PC-9 (cell line): Measurements from ENCODE around the gene SOAT2. TPM values are rescaled to one million over a fixed set of nuclear protein-coding genes. Genes with fewer than 3 reads are reported as not detected.

Experiments used
- BruUV-seq: library from RNA; stranded (reverse); fragments of 400-500 nt; replicated peaks from 2 replicates; lab custom pipeline; 2021; lab: Mats Ljungman, UMichigan
- CTCF ChIA-PET: fragments of 300-600 bp; sonication (Branson Sonifier 250); formaldehyde crosslinking; loops from one replicate; lab custom pipeline; 2022; ENCODE audit warnings: antibody characterized with exemption; lab: Charles Lee
- POLR2A ChIA-PET: fragments of 300-600 bp; sonication (Branson Sonifier 250); formaldehyde crosslinking; loops from one replicate; lab custom pipeline; 2022; ENCODE audit warnings: antibody characterized with exemption; ENCODE audit not compliant: unreplicated experiment; lab: Charles Lee
- DNase-seq, 2 experiments: peaks; one replicate each; pipeline versions ENCODE4 v3.0.0 to v3.0.0-alpha.2; 2015 to 2022; ENCODE audit warnings: mixed read lengths in 1 of 2
- H2AFZ ChIP-seq: fragments of 200-600 bp; sonication (generic); 2 replicates; pipeline ENCODE4 v1.8.1; 2017; ENCODE audit warnings: antibody characterized with exemption
- H3F3A ChIP-seq: fragments of 200-600 bp; sonication (generic); 2 replicates; pipeline ENCODE4 v1.8.1; 2017; ENCODE audit warnings: antibody characterized with exemption, mild to moderate bottlenecking, low read depth; ENCODE audit not compliant: insufficient read depth
- H3K27ac ChIP-seq: fragments of 200-600 bp; sonication (generic); 2 replicates; pipeline ENCODE4 v1.6.1; 2016; ENCODE audit warnings: mixed run types
- H3K27me3 ChIP-seq: fragments of 200-600 bp; sonication (generic); 2 replicates; pipeline ENCODE4 v1.6.1; 2016; ENCODE audit warnings: low read depth, mixed run types; ENCODE audit not compliant: insufficient read depth
- H3K36me3 ChIP-seq: fragments of 200-600 bp; sonication (generic); 2 replicates; pipeline ENCODE4 v1.6.1; 2016; ENCODE audit warnings: low read depth, mixed run types
- H3K4me1 ChIP-seq: fragments of 200-600 bp; sonication (generic); replicated peaks from 2 replicates; pipeline ENCODE4 v1.6.1; 2016; ENCODE audit warnings: mixed run types; ENCODE audit not compliant: insufficient read depth
- H3K4me2 ChIP-seq: fragments of 200-600 bp; sonication (generic); 2 replicates; pipeline ENCODE4 v1.6.1; 2017; ENCODE audit warnings: mixed run types
- H3K4me3 ChIP-seq: fragments of 200-600 bp; sonication (generic); 2 replicates; pipeline ENCODE4 v1.6.1; 2016; ENCODE audit warnings: mixed run types
- H3K79me2 ChIP-seq: fragments of 200-600 bp; sonication (generic); 2 replicates; pipeline ENCODE4 v1.6.1; 2017; ENCODE audit warnings: low read depth, mixed run types
- H3K9me2 ChIP-seq: fragments of 200-600 bp; sonication (generic); 2 replicates; pipeline ENCODE4 v1.8.1; 2017; ENCODE audit warnings: mild to moderate bottlenecking; ENCODE audit not compliant: insufficient read depth
- H3K9me3 ChIP-seq: fragments of 200-600 bp; sonication (generic); 2 replicates; pipeline ENCODE4 v1.8.1; 2016; ENCODE audit warnings: low read depth; ENCODE audit not compliant: insufficient read depth
- H4K20me1 ChIP-seq: fragments of 200-600 bp; sonication (generic); 2 replicates; pipeline ENCODE4 v1.8.1; 2017; ENCODE audit not compliant: insufficient read depth
- EZH2 ChIP-seq: fragments of 200-600 bp; sonication (generic); IDR thresholded peaks from 2 replicates; pipeline ENCODE4 v1.8.0; 2017; ENCODE audit warnings: antibody characterized with exemption, low read depth
- intact Hi-C: fragments of 100-400 bp; cut with micrococcal nuclease; formaldehyde crosslinking; loops from one replicate; pipeline ENCODE4 v1.10.0; 2022; ENCODE audit not compliant: unreplicated experiment
- total RNA-seq: library from RNA; stranded (reverse); gene quantifications from 2 replicates; pipeline ENCODE4 v1.2.3, GENCODE V29; 2021
- TF ChIP-seq, protein P1 (sequence below): fragments of 200-600 bp; sonication (generic); conservative IDR thresholded peaks from 2 replicates; pipeline ENCODE4 v1.6.1; 2017; ENCODE audit warnings: mixed run types, antibody characterized with exemption, mild to moderate bottlenecking, moderate library complexity

The SOAT2 gene
- total RNA-seq, 1 experiment from 2014 or later = 0.79 TPM

DNA sequence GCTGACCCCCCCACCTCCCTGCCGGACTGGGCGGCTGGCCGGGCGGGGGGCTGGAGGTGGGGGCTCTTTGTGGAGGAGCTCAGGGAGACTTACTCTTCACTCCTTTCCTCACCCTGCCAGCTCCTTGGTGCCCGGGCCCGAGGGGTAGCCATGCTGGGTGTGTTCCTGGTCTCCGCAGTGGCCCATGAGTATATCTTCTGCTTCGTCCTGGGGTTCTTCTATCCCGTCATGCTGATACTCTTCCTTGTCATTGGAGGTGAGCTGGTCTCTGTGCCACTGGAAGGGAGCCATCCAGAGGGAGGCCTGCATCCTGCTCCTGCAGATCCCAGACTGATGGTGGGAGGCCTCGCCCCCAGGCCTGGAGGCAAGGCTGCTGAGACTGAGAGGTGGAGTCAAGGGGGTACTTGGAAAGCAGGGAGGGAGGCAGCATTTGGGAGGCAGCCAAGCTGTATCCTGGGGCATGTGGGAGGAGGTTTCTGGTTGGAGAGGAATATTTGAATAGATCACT lies 19.7 kb downstream of the SOAT2 start:
- H3K9me3 ChIP-seq = no peaks in the 10 kb centered on the region
- no peaks in the 10 kb centered on the region for H3K27me3 ChIP-seq
- H3K4me1 ChIP-seq = no peaks in the 10 kb centered on the region
- TF ChIP-seq EZH2 = no peak
- TF ChIP-seq, protein P1, sequence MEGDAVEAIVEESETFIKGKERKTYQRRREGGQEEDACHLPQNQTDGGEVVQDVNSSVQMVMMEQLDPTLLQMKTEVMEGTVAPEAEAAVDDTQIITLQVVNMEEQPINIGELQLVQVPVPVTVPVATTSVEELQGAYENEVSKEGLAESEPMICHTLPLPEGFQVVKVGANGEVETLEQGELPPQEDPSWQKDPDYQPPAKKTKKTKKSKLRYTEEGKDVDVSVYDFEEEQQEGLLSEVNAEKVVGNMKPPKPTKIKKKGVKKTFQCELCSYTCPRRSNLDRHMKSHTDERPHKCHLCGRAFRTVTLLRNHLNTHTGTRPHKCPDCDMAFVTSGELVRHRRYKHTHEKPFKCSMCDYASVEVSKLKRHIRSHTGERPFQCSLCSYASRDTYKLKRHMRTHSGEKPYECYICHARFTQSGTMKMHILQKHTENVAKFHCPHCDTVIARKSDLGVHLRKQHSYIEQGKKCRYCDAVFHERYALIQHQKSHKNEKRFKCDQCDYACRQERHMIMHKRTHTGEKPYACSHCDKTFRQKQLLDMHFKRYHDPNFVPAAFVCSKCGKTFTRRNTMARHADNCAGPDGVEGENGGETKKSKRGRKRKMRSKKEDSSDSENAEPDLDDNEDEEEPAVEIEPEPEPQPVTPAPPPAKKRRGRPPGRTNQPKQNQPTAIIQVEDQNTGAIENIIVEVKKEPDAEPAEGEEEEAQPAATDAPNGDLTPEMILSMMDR = no peak
- no peaks in the 10 kb centered on the region for H3K79me2 ChIP-seq
- H3K36me3 ChIP-seq = no peaks in the 10 kb centered on the region
- H3K4me2 ChIP-seq = no peak overlapping the region
- H4K20me1 ChIP-seq = no peaks in the 10 kb centered on the region
- H3K4me3 ChIP-seq = no peak overlapping the region
- H3K9me2 ChIP-seq = no peaks in the 10 kb centered on the region; the same call in 1 of the 2 replicates
- BruUV-seq = no TSS peak
- no peak overlapping the region for H2AFZ ChIP-seq
- H3F3A ChIP-seq = no peaks in the 10 kb centered on the region; the same call in 1 of the 2 replicates
- ChIA-PET CTCF (no interaction called here), POLR2A (no interaction called here)
- no peak for DNase-seq
- intact Hi-C loops = no loop called here
- no peak overlapping the region for H3K27ac ChIP-seq

DNA sequence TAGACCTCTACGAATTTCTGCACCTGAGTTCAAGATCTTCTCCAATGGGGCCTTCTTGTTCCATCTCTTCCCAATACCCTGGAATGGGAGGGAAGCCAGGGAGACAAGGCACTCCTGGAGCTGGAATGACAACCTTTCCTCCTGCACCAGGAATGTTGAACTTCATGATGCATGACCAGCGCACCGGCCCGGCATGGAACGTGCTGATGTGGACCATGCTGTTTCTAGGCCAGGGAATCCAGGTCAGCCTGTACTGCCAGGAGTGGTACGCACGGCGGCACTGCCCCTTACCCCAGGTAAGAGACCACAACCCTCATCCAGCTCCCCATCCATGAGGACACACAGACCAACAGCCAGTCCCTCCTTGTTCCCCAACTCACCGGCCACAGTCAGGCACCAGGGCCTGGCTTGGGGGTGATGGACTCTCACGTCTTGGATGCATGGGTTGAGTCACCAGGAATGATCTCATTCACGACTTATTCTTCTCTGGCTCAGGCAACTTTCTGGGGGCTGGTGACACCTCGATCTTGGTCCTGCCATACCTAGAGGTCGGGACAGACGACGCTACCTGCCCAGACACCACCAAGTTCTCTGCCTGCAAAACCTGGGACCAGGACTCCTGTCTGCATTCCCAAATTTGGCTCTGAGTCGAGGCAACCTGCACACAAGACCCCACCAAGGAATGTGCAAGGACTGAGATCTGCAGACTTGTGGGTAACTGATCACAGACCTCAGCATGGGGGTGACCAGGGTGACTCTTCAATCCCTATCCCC lies 20.5 kb downstream of the SOAT2 start:
- Histone ChIP-seq H3K9me3 (no peaks in the 10 kb centered on the region), H3K4me3 (no peak overlapping the region), H3K9me2 (no peaks in the 10 kb centered on the region; the same call in 1 of the 2 replicates), H3K4me1 (no peaks in the 10 kb centered on the region), H2AFZ (no peak overlapping the region), H3F3A (no peaks in the 10 kb centered on the region; the same call in 1 of the 2 replicates), H3K27ac (no peak overlapping the region), H3K27me3 (no peaks in the 10 kb centered on the region), H3K4me2 (no peak overlapping the region), H3K79me2 (no peaks in the 10 kb centered on the region), H4K20me1 (no peaks in the 10 kb centered on the region), H3K36me3 (no peaks in the 10 kb centered on the region)
- CTCF ChIA-PET = no interaction called here
- no TSS peak for BruUV-seq
- POLR2A ChIA-PET = no interaction called here
- intact Hi-C loops = no loop called here
- TF ChIP-seq, protein P1 = no peak
- no peak for DNase-seq

DNA sequence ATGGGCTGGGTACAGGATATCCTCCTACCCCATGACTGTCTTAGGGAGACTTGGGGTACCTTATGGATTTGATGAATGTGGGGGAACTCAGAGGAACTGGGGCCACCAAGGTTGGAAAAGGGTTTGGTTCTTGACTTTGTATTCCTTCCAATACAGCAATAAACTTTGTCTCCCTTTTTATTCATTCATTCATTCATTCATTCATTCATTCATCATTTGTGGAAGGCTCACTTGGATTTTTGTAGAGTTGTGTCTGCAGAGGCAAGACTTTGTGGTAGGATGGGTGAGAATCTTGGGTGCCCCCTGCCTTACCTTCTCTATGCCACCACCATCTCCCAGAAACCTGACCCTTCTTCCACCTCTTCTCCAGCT lies 21.1 kb downstream of the SOAT2 start:
- DNase-seq = no peak
- no peak overlapping the region for H3K27ac ChIP-seq
- no peaks in the 10 kb centered on the region for H3K36me3 ChIP-seq
- no peaks in the 10 kb centered on the region for H4K20me1 ChIP-seq
- no peaks in the 10 kb centered on the region; the same call in 1 of the 2 replicates for H3F3A ChIP-seq
- no peaks in the 10 kb centered on the region for H3K79me2 ChIP-seq
- no peaks in the 10 kb centered on the region for H3K4me1 ChIP-seq
- no peaks in the 10 kb centered on the region for H3K9me3 ChIP-seq
- no peak overlapping the region for H3K4me2 ChIP-seq
- intact Hi-C loops = no loop called here
- POLR2A ChIA-PET = no interaction called here
- CTCF ChIA-PET = no interaction called here
- TF ChIP-seq, protein P1 = no peak
- no peak for TF ChIP-seq EZH2
- H3K4me3 ChIP-seq = no peak overlapping the region
- H3K9me2 ChIP-seq = no peaks in the 10 kb centered on the region; the same call in 1 of the 2 replicates
- no TSS peak for BruUV-seq
- no peak overlapping the region for H2AFZ ChIP-seq
- H3K27me3 ChIP-seq = no peaks in the 10 kb centered on the region
